HepG2 (cell line): ENCODE results near the gene AP3D1. TPM values are rescaled to one million over a fixed set of nuclear protein-coding genes. Genes with fewer than 3 reads are reported as not detected.

Experiments used
- CENPX ChIP-seq: sonication (generic); formaldehyde crosslinking; IDR thresholded peaks from 2 replicates; pipeline ENCODE4 v1.9.0; 2021; ENCODE audit warnings: mild to moderate bottlenecking, missing genetic modification reagents, moderate library complexity
- MEIS2 ChIP-seq: sonication (generic); formaldehyde crosslinking; IDR thresholded peaks from 2 replicates; pipeline ENCODE4 v1.9.0; 2021; ENCODE audit warnings: mild to moderate bottlenecking, missing genetic modification reagents
- SIN3A ChIP-seq: IDR thresholded peaks from 2 replicates; pipeline ENCODE4 v1.6.1; 2011; ENCODE audit warnings: low read depth, mild to moderate bottlenecking, control low read depth, low read length, borderline replicate concordance
- SRF ChIP-seq: IDR thresholded peaks from 2 replicates; pipeline ENCODE4 v1.6.1; 2011; ENCODE audit warnings: mild to moderate bottlenecking, low read depth, low read length, moderate library complexity
- SRSF9 ChIP-seq: fragments of 200-400 bp; formaldehyde crosslinking; IDR thresholded peaks from 2 replicates; pipeline ENCODE4 v1.6.1; 2018; ENCODE audit warnings: borderline replicate concordance, mild to moderate bottlenecking, low read depth, low read length; ENCODE audit not compliant: insufficient read depth, poor library complexity, severe bottlenecking
- ZNF556 ChIP-seq: sonication (generic); formaldehyde crosslinking; IDR thresholded peaks from 2 replicates; pipeline ENCODE4 v1.4.0; 2020; ENCODE audit warnings: mild to moderate bottlenecking, missing genetic modification reagents, borderline replicate concordance
- ZNF614 ChIP-seq: IDR thresholded peaks from 2 replicates; pipeline ENCODE4 v1.6.1; 2018; ENCODE audit warnings: missing biosample characterization, missing genetic modification reagents, inconsistent platforms, borderline replicate concordance
- ZNF761 ChIP-seq: sonication (generic); formaldehyde crosslinking; conservative IDR thresholded peaks from 2 replicates; pipeline ENCODE4 v1.4.0; 2020; ENCODE audit warnings: mild to moderate bottlenecking, missing genetic modification reagents
- ZNF879 ChIP-seq: sonication (generic); formaldehyde crosslinking; IDR thresholded peaks from 2 replicates; pipeline ENCODE4 v1.8.1; 2023; ENCODE audit warnings: missing genetic modification reagents
- polyA plus RNA-seq, 8 experiments: library from polyadenylated mRNA; depleted of rRNA in 3 of 8; stranded (reverse) in 7 of 8; unstranded in 1 of 8; fragments of >200 nt; fragmentation: Illumina TruSeq in 4 of 8; extraction: Trizol in 4 of 8; gene quantifications; 2 replicates each; pipeline versions ENCODE4 v1.2.1 to v1.2.3, GENCODE V29; 2011 to 2016; ENCODE audit warnings: low read depth in 4 of 8, missing spikeins in 1 of 8, mixed read lengths in 1 of 8; ENCODE audit not compliant: insufficient read depth in 1 of 8
- total RNA-seq, 5 experiments: library from RNA; depleted of rRNA; stranded (reverse); fragments of >200 nt; fragmentation: Illumina TruSeq; extraction: Trizol; gene quantifications; 2 replicates each; pipeline ENCODE4 v1.2.3, GENCODE V29; 2016; ENCODE audit warnings: low read depth in 1 of 5
- TF ChIP-seq, protein P1 (sequence below): sonication (generic); formaldehyde crosslinking; conservative IDR thresholded peaks from 2 replicates; pipeline ENCODE4 v1.8.1; 2023; ENCODE audit warnings: missing genetic modification reagents
- TF ChIP-seq, protein P2 (sequence below): IDR thresholded peaks from 2 replicates; pipeline ENCODE4 v1.6.1; 2016; ENCODE audit warnings: missing compliant biosample characterization, missing genetic modification reagents, borderline replicate concordance
- TF ChIP-seq, protein P3 (sequence below): sonication (generic); formaldehyde crosslinking; IDR thresholded peaks from 2 replicates; pipeline ENCODE4 v1.5.0; 2020; ENCODE audit warnings: mild to moderate bottlenecking, missing genetic modification reagents, moderate library complexity
- TF ChIP-seq, protein P4 (sequence below): sonication (generic); formaldehyde crosslinking; IDR thresholded peaks from 2 replicates; pipeline ENCODE4 v1.4.0; 2020; ENCODE audit warnings: mild to moderate bottlenecking, missing genetic modification reagents

AP3D1 gene
- total and polyA plus RNA-seq, 2 of the 13 experiments (the other 11 are each of a cell fraction or from before 2014, with no cell fraction given) = 68.0 to 82.6 TPM

- TF ChIP-seq, protein P1, sequence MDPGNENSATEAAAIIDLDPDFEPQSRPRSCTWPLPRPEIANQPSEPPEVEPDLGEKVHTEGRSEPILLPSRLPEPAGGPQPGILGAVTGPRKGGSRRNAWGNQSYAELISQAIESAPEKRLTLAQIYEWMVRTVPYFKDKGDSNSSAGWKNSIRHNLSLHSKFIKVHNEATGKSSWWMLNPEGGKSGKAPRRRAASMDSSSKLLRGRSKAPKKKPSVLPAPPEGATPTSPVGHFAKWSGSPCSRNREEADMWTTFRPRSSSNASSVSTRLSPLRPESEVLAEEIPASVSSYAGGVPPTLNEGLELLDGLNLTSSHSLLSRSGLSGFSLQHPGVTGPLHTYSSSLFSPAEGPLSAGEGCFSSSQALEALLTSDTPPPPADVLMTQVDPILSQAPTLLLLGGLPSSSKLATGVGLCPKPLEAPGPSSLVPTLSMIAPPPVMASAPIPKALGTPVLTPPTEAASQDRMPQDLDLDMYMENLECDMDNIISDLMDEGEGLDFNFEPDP (CRISPR knock-in tag) = no peak
- TF ChIP-seq ZNF879 (CRISPR knock-in tag) (no peak), SIN3A (peak; percentile 50; the same call in 1 of the 2 replicates), ZNF761 (CRISPR knock-in tag) (no peak), SRF (no peak), ZNF614 (CRISPR knock-in tag) (no peak), MEIS2 (CRISPR knock-in tag) (no peak), CENPX (no peak), SRSF9 (no peak), ZNF556 (0 out of 2 replicates have a peak, but pooled peaks have one; percentile 21)
- TF ChIP-seq, protein P2, sequence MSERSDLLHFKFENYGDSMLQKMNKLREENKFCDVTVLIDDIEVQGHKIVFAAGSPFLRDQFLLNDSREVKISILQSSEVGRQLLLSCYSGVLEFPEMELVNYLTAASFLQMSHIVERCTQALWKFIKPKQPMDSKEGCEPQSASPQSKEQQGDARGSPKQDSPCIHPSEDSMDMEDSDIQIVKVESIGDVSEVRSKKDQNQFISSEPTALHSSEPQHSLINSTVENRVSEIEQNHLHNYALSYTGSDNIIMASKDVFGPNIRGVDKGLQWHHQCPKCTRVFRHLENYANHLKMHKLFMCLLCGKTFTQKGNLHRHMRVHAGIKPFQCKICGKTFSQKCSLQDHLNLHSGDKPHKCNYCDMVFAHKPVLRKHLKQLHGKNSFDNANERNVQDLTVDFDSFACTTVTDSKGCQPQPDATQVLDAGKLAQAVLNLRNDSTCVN (CRISPR knock-in tag) = peak; percentile 62; the same call in 1 of the 2 replicates
- TF ChIP-seq, protein P3, sequence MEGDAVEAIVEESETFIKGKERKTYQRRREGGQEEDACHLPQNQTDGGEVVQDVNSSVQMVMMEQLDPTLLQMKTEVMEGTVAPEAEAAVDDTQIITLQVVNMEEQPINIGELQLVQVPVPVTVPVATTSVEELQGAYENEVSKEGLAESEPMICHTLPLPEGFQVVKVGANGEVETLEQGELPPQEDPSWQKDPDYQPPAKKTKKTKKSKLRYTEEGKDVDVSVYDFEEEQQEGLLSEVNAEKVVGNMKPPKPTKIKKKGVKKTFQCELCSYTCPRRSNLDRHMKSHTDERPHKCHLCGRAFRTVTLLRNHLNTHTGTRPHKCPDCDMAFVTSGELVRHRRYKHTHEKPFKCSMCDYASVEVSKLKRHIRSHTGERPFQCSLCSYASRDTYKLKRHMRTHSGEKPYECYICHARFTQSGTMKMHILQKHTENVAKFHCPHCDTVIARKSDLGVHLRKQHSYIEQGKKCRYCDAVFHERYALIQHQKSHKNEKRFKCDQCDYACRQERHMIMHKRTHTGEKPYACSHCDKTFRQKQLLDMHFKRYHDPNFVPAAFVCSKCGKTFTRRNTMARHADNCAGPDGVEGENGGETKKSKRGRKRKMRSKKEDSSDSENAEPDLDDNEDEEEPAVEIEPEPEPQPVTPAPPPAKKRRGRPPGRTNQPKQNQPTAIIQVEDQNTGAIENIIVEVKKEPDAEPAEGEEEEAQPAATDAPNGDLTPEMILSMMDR (CRISPR knock-in tag) = peak; percentile 45
- TF ChIP-seq, protein P4, sequence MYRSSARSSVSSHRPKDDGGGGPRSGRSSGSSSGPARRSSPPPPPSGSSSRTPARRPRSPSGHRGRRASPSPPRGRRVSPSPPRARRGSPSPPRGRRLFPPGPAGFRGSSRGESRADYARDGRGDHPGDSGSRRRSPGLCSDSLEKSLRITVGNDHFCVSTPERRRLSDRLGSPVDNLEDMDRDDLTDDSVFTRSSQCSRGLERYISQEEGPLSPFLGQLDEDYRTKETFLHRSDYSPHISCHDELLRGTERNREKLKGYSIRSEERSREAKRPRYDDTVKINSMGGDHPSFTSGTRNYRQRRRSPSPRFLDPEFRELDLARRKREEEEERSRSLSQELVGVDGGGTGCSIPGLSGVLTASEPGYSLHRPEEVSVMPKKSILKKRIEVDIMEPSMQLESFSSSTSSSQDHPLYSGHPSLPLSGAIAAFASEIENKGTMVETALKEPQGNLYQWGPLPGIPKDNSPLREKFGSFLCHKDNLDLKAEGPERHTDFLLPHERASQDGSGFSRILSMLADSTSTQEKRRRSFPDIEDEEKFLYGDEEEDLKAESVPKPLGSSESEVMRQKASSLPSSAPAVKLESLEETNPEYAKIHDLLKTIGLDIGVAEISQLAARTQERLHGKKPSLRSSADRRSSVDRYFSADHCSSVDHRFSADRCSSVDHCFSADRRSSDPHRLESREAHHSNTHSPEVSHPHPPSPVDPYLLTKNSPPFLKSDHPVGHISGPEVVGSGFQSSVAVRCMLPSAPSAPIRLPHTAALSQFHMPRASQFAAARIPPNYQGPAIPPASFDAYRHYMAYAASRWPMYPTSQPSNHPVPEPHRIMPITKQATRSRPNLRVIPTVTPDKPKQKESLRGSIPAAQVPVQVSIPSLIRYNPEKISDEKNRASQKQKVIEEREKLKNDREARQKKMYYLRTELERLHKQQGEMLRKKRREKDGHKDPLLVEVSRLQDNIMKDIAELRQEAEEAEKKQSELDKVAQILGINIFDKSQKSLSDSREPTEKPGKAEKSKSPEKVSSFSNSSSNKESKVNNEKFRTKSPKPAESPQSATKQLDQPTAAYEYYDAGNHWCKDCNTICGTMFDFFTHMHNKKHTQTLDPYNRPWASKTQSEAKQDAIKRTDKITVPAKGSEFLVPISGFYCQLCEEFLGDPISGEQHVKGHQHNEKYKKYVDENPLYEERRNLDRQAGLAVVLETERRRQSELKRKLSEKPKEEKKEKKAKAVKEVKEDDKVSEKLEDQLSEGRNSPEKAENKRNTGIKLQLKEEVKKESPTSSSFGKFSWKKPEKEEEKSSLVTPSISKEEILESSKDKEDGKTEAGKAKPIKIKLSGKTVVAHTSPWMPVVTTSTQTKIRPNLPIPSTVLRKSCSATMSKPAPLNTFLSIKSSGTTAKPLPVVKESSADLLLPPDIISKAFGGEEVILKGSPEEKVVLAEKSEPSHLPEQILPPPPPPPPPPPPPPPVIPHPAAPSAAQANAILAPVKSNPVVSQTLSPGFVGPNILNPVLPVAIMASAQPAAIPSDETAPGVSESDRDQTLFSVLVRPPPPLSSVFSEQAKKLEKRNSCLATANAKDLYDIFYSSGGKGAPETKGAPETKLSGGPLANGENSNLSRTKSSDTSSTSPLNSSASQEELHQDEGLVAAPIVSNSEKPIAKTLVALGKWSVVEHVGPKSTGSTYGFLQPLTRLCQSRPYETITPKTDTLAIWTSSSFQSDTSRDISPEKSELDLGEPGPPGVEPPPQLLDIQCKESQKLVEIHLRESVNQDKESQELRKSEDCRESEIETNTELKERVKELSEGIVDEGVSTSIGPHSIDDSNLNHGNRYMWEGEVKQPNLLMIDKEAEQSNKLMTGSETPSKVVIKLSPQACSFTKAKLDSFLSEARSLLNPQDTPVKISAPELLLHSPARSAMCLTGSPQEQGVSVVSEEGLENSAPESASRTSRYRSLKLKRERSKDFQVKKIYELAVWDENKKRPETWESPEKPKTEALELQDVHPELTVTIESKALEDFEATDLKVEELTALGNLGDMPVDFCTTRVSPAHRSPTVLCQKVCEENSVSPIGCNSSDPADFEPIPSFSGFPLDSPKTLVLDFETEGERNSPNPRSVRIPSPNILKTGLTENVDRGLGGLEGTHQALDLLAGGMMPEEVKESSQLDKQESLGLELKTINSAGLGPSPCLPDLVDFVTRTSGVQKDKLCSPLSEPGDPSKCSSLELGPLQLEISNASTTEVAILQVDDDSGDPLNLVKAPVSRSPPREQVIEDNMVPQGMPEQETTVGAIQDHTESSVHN = no peak
Observed at GRCh38 chr19:2051773-2052704, 99.3 kb downstream of the AP3D1 start (continued).
